H9 (cell line): ENCODE results near the gene OGDH. TPM values are rescaled to one million over a fixed set of nuclear protein-coding genes. Genes with fewer than 3 reads are reported as not detected.

Experiments used
- DNase-seq: peaks from one replicate; pipeline ENCODE4 v3.0.0-alpha.2; 2017
- H2AFZ ChIP-seq: one replicate; pipeline ENCODE4 v1.6.1; 2013; ENCODE audit warnings: mild to moderate bottlenecking, low read length, control low read depth, moderate library complexity
- H2AK5ac ChIP-seq: 2 replicates; pipeline ENCODE4 v1.6.1; 2013; ENCODE audit warnings: low read length, control low read depth, mixed read lengths; ENCODE audit not compliant: insufficient read length
- H2BK120ac ChIP-seq: one replicate; pipeline ENCODE4 v1.6.1; 2013; ENCODE audit warnings: low read depth, mild to moderate bottlenecking, low read length, control low read depth, inconsistent platforms; ENCODE audit not compliant: poor library complexity, severe bottlenecking
- H2BK12ac ChIP-seq: 2 replicates; pipeline ENCODE4 v1.6.1; 2013; ENCODE audit warnings: low read length, control low read depth, mixed read lengths, low read depth; ENCODE audit not compliant: insufficient read length
- H2BK15ac ChIP-seq: 2 replicates; pipeline ENCODE4 v1.6.1; 2013; ENCODE audit warnings: low read depth, low read length, control low read depth
- H2BK20ac ChIP-seq: one replicate; pipeline ENCODE4 v1.6.1; 2013; ENCODE audit warnings: low read depth, mild to moderate bottlenecking, low read length, control low read depth, inconsistent platforms; ENCODE audit not compliant: poor library complexity, severe bottlenecking
- H2BK5ac ChIP-seq: 2 replicates; pipeline ENCODE4 v1.6.1; 2013; ENCODE audit warnings: low read length, control low read depth, mixed read lengths; ENCODE audit not compliant: insufficient read length
- H3K14ac ChIP-seq: 2 replicates; pipeline ENCODE4 v1.6.1; 2013; ENCODE audit warnings: low read length, control low read depth; ENCODE audit not compliant: insufficient read depth
- H3K18ac ChIP-seq: 2 replicates; pipeline ENCODE4 v1.6.1; 2013; ENCODE audit warnings: low read depth, mild to moderate bottlenecking, mixed read lengths, low read length, control low read depth; ENCODE audit not compliant: insufficient read length
- H3K23ac ChIP-seq: 2 replicates; pipeline ENCODE4 v1.6.1; 2013; ENCODE audit warnings: low read length, control low read depth, mixed read lengths, low read depth; ENCODE audit not compliant: insufficient read length
- H3K23me2 ChIP-seq: 2 replicates; pipeline ENCODE4 v1.6.1; 2013; ENCODE audit warnings: low read depth, mild to moderate bottlenecking, mixed read lengths, low read length, control low read depth; ENCODE audit not compliant: insufficient read length, poor library complexity, severe bottlenecking
- H3K27ac ChIP-seq: 2 replicates; pipeline ENCODE4 v1.5.1; 2013; ENCODE audit warnings: low read length, control low read depth, mixed read lengths, low read depth; ENCODE audit not compliant: insufficient read length
- H3K27me3 ChIP-seq: 2 replicates; pipeline ENCODE4 v1.6.1; 2013; ENCODE audit warnings: low read length, control low read depth, inconsistent platforms; ENCODE audit not compliant: insufficient read depth
- H3K4ac ChIP-seq: 2 replicates; pipeline ENCODE4 v1.6.1; 2013; ENCODE audit warnings: low read depth, mild to moderate bottlenecking, control low read depth, inconsistent platforms, low read length, moderate library complexity
- H3K4me1 ChIP-seq: 2 replicates; pipeline ENCODE4 v1.6.1; 2013; ENCODE audit warnings: low read length, control low read depth, inconsistent platforms; ENCODE audit not compliant: insufficient read depth
- H3K4me2 ChIP-seq: 2 replicates; pipeline ENCODE4 v1.6.1; 2013; ENCODE audit warnings: low read length, control low read depth, mixed read lengths; ENCODE audit not compliant: insufficient read length, insufficient read depth
- H3K56ac ChIP-seq: 2 replicates; pipeline ENCODE4 v1.6.1; 2013; ENCODE audit warnings: low read depth, mild to moderate bottlenecking, mixed read lengths, low read length, control low read depth; ENCODE audit not compliant: insufficient read length
- H3K79me1 ChIP-seq: 2 replicates; pipeline ENCODE4 v1.6.1; 2013; ENCODE audit warnings: low read depth, mild to moderate bottlenecking, moderate library complexity, low read length, control low read depth, inconsistent platforms; ENCODE audit not compliant: insufficient read depth, poor library complexity, severe bottlenecking
- H3K79me2 ChIP-seq: 2 replicates; pipeline ENCODE4 v1.6.1; 2013; ENCODE audit warnings: low read length, control low read depth, inconsistent platforms; ENCODE audit not compliant: insufficient read depth
- H3K9ac ChIP-seq: 2 replicates; pipeline ENCODE4 v1.6.1; 2013; ENCODE audit warnings: low read length, control low read depth, mixed read lengths; ENCODE audit not compliant: insufficient read length; ENCODE audit errors: extremely low read depth
- H3K9me3 ChIP-seq: one replicate; pipeline ENCODE4 v1.6.1; 2013; ENCODE audit warnings: low read depth, low read length, inconsistent platforms; ENCODE audit not compliant: control insufficient read depth
- H3T11ph ChIP-seq: one replicate; pipeline ENCODE4 v1.6.1; 2013; ENCODE audit warnings: mild to moderate bottlenecking, low read length, control low read depth, inconsistent platforms
- H4K20me1 ChIP-seq: one replicate; pipeline ENCODE4 v1.6.1; 2013; ENCODE audit not compliant: control insufficient read depth, insufficient read length, insufficient read depth
- H4K5ac ChIP-seq: 2 replicates; pipeline ENCODE4 v1.6.1; 2013; ENCODE audit warnings: low read depth, mild to moderate bottlenecking, mixed read lengths, low read length, control low read depth; ENCODE audit not compliant: insufficient read length
- H4K8ac ChIP-seq: replicated peaks from 2 replicates; pipeline ENCODE4 v1.6.1; 2013; ENCODE audit warnings: low read length, control low read depth, mixed read lengths, low read depth; ENCODE audit not compliant: insufficient read length
- H4K91ac ChIP-seq: 2 replicates; pipeline ENCODE4 v1.6.1; 2013; ENCODE audit warnings: low read depth, mild to moderate bottlenecking, moderate library complexity, mixed read lengths, low read length, control low read depth; ENCODE audit not compliant: insufficient read length
- H3K27ac Mint-ChIP-seq, 3 experiments: 2 replicates in 2 of 3; 3 replicates in 1 of 3; pipeline ENCODE4 v1.8.0; 2020 to 2021; ENCODE audit warnings: mixed read lengths in 3 of 3, mild to moderate bottlenecking in 1 of 3, moderate library complexity in 1 of 3
- H3K27me3 Mint-ChIP-seq: 2 replicates; pipeline ENCODE4 v1.8.0; 2021; ENCODE audit warnings: low read depth, mild to moderate bottlenecking, moderate library complexity, mixed read lengths
- H3K36me3 Mint-ChIP-seq, 3 experiments: 2 replicates in 2 of 3; 3 replicates in 1 of 3; pipeline ENCODE4 v1.8.0; 2020 to 2021; ENCODE audit warnings: low read depth in 3 of 3, mixed read lengths in 3 of 3; ENCODE audit not compliant: insufficient read depth in 1 of 3
- H3K4me1 Mint-ChIP-seq, 2 experiments: 2 replicates each; pipeline ENCODE4 v1.8.0; 2020; ENCODE audit warnings: mixed read lengths in 2 of 2
- H3K4me3 Mint-ChIP-seq, 2 experiments: 2 replicates in 1 of 2; 3 replicates in 1 of 2; pipeline ENCODE4 v1.8.0; 2020 to 2021; ENCODE audit warnings: mild to moderate bottlenecking in 2 of 2, mixed read lengths in 2 of 2, moderate library complexity in 1 of 2
- H3K9me3 Mint-ChIP-seq, 2 experiments: 2 replicates in 1 of 2; 3 replicates in 1 of 2; pipeline ENCODE4 v1.8.0; 2020; ENCODE audit warnings: mild to moderate bottlenecking in 2 of 2, mixed read lengths in 2 of 2, moderate library complexity in 1 of 2
- WGBS: extraction: QIAGEN DNeasy Blood & Tissue Kit; methylation state at CpG from one replicate; pipeline ENCODE4 v1.1.7; 2013; ENCODE audit warnings: missing lambda C conversion rate, low lambda C conversion rate, mixed read lengths; ENCODE audit not compliant: insufficient read length; ENCODE audit errors: extremely low coverage; 5-methylcytosine and 5-hydroxymethylcytosine counted together
- total RNA-seq: library from RNA; stranded (reverse); gene quantifications from 2 replicates; pipeline ENCODE4 v1.2.1, GENCODE V29; 2021
- TF ChIP-seq, protein P1 (sequence below): fragments of 200-600 bp; sonication (generic); conservative IDR thresholded peaks from 3 replicates; pipeline ENCODE4 v1.8.0; 2021; ENCODE audit warnings: antibody characterized with exemption, mild to moderate bottlenecking

OGDH gene
- total RNA-seq, 1 experiment from 2014 or later, result 77.3 TPM

DNA sequence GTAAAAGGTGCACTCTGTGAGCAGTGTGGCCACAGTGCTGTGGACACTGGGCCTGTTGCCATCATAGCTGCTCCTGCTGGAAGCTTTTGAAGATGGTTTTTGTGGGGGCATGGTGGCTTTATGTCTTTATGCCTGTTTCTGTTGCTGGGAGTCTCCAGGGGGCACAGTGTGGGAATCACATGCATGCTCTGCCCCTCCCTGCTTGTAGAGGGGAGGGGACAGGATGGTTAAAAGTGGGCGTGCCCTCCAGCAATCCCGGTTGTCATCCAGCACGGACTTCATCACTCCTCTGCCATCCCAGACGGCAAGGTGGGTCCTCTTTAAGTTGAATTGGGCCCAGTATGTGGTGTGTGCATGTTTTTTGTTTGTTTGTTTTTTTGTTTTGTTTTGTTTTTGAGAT, 20.2 kb downstream of the OGDH start:
- no peak overlapping the region for H4K91ac ChIP-seq
- H3K4ac ChIP-seq, result no peak overlapping the region
- H3K27me3 ChIP-seq, result no peaks in the 10 kb centered on the region
- no peak for DNase-seq
- no peaks in the 10 kb centered on the region for H3K9me3 ChIP-seq
- no peak overlapping the region for H3K27ac ChIP-seq
- H2BK5ac ChIP-seq, result no peak overlapping the region
- H2AFZ ChIP-seq, result no peak overlapping the region
- no peak overlapping the region for H3K4me2 ChIP-seq
- H3K79me2 ChIP-seq, result peaks cover 5% of the 10 kb centered on the region; the same call in 1 of the 2 replicates
- TF ChIP-seq, protein P1, sequence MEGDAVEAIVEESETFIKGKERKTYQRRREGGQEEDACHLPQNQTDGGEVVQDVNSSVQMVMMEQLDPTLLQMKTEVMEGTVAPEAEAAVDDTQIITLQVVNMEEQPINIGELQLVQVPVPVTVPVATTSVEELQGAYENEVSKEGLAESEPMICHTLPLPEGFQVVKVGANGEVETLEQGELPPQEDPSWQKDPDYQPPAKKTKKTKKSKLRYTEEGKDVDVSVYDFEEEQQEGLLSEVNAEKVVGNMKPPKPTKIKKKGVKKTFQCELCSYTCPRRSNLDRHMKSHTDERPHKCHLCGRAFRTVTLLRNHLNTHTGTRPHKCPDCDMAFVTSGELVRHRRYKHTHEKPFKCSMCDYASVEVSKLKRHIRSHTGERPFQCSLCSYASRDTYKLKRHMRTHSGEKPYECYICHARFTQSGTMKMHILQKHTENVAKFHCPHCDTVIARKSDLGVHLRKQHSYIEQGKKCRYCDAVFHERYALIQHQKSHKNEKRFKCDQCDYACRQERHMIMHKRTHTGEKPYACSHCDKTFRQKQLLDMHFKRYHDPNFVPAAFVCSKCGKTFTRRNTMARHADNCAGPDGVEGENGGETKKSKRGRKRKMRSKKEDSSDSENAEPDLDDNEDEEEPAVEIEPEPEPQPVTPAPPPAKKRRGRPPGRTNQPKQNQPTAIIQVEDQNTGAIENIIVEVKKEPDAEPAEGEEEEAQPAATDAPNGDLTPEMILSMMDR, result no peak
- no CpG with 5 or more reads among the region's 4 CpGs for WGBS
- no peak overlapping the region for H3K27ac Mint-ChIP-seq
- H3K9me3 Mint-ChIP-seq, result no peaks in the 10 kb centered on the region
- no peak overlapping the region for H3K23ac ChIP-seq
- no peak overlapping the region for H3T11ph ChIP-seq
- H3K79me1 ChIP-seq, result no peaks in the 10 kb centered on the region
- peaks cover 2% of the 10 kb centered on the region; the same call in 1 of the 2 replicates for H3K4me1 ChIP-seq
- H3K23me2 ChIP-seq, result no peaks in the 10 kb centered on the region
- no peak overlapping the region for H3K56ac ChIP-seq
- H2BK20ac ChIP-seq, result no peak overlapping the region
- no peak overlapping the region for H2AK5ac ChIP-seq
- no peak overlapping the region for H3K4me3 Mint-ChIP-seq
- no peak overlapping the region for H2BK120ac ChIP-seq
- H3K27me3 Mint-ChIP-seq, result no peaks in the 10 kb centered on the region; the same call in 1 of the 2 replicates
- H3K9ac ChIP-seq, result no peak overlapping the region
- H4K5ac ChIP-seq, result no peak overlapping the region
- H3K36me3 Mint-ChIP-seq, result peaks cover 4 to 29% (median 26%) of the 10 kb centered on the region in 3 experiments
- H4K8ac ChIP-seq, result no peak overlapping the region
- H2BK12ac ChIP-seq, result no peak overlapping the region
- no peak overlapping the region for H2BK15ac ChIP-seq
- no peak overlapping the region for H3K14ac ChIP-seq
- H4K20me1 ChIP-seq, result no peaks in the 10 kb centered on the region
- peaks cover 16 to 30% of the 10 kb centered on the region in 2 experiments for H3K4me1 Mint-ChIP-seq
- H3K18ac ChIP-seq, result no peak overlapping the region
